Ishikawa (cell line): ENCODE measurements around the gene NAGLU.
A peak's percentile ranks its signal among the peaks of the same experiment; 100 is the strongest.

Experiments used
- CREB1 ChIP-seq: IDR thresholded peaks from 2 replicates; pipeline ENCODE4 v1.6.1; 2012; ENCODE audit warnings: low read depth
- EGR1 ChIP-seq: IDR thresholded peaks from 2 replicates; pipeline ENCODE4 v1.6.1; 2012
- EP300 ChIP-seq: IDR thresholded peaks from 2 replicates; pipeline ENCODE4 v1.6.1; 2012; ENCODE audit warnings: borderline replicate concordance
- MAX ChIP-seq: IDR thresholded peaks from 2 replicates; pipeline ENCODE4 v1.6.1; 2012
- RAD21 ChIP-seq: IDR thresholded peaks from 2 replicates; pipeline ENCODE4 v1.6.1; 2012; ENCODE audit warnings: low read depth
- TAF1 ChIP-seq: IDR thresholded peaks from 2 replicates; pipeline ENCODE4 v1.6.1; 2012; ENCODE audit warnings: low read depth, mild to moderate bottlenecking
- YY1 ChIP-seq: IDR thresholded peaks from 2 replicates; pipeline ENCODE4 v1.6.1; 2012; ENCODE audit warnings: low read depth

- no peak for TF ChIP-seq EP300
- peak; percentile 75 for TF ChIP-seq CREB1
- peak; percentile 82 for TF ChIP-seq TAF1
- TF ChIP-seq YY1 = peak; percentile 69
- peak; percentile 81 for TF ChIP-seq MAX
- TF ChIP-seq RAD21 = no peak
- TF ChIP-seq EGR1 = peak; percentile 64; the same call in 1 of the 2 replicates
These were observed 18.4 kb downstream of the NAGLU start for GRCh38 chr17:42554250-42555121.
